Activated CD4-positive, alpha-beta memory T cell treated with anti-CD3 and anti-CD28 coated beads, Interleukin-2, amount 10 ng/mL, durations not matched to agents 7 days and 5 days (primary cell): Measurements from ENCODE around the gene MBTD1. TPM values are rescaled to one million over a fixed set of nuclear protein-coding genes. Genes with fewer than 3 reads are reported as not detected.

Experiments used
- CTCF ChIA-PET: fragments of 350-600 bp; sonication (Branson Sonifier 250); formaldehyde crosslinking; loops from one replicate; lab custom pipeline; 2021; ENCODE audit warnings: antibody characterized with exemption, inconsistent platforms; lab: Charles Lee
- POLR2A ChIA-PET: fragments of 350-600 bp; sonication (Branson Sonifier 250); formaldehyde crosslinking; loops from one replicate; lab custom pipeline; 2021; ENCODE audit warnings: antibody characterized with exemption; lab: Charles Lee
- DNase-seq: peaks from one replicate; pipeline ENCODE4 v3.0.0-alpha.2; 2020
- H3K27ac Mint-ChIP-seq: one replicate; pipeline ENCODE4 v1.8.0; 2021; ENCODE audit warnings: mild to moderate bottlenecking, mixed read lengths
- H3K27me3 Mint-ChIP-seq: one replicate; pipeline ENCODE4 v1.8.0; 2021; ENCODE audit warnings: mixed read lengths
- H3K36me3 Mint-ChIP-seq: one replicate; pipeline ENCODE4 v1.8.0; 2021; ENCODE audit warnings: low read depth, mixed read lengths
- H3K4me1 Mint-ChIP-seq: one replicate; pipeline ENCODE4 v1.8.0; 2021; ENCODE audit warnings: mixed read lengths
- H3K4me3 Mint-ChIP-seq: one replicate; pipeline ENCODE4 v1.8.0; 2021; ENCODE audit warnings: mild to moderate bottlenecking, mixed read lengths
- H3K9me3 Mint-ChIP-seq: one replicate; pipeline ENCODE4 v1.8.0; 2021; ENCODE audit warnings: mixed read lengths
- total RNA-seq, 2 experiments: library from RNA; stranded (reverse); gene quantifications; one replicate each; pipeline ENCODE4 v1.2.3, GENCODE V29; 2021

Gene MBTD1
- total RNA-seq, 2 experiments from 2014 or later, result 12.2 to 13.0 TPM

DNA sequence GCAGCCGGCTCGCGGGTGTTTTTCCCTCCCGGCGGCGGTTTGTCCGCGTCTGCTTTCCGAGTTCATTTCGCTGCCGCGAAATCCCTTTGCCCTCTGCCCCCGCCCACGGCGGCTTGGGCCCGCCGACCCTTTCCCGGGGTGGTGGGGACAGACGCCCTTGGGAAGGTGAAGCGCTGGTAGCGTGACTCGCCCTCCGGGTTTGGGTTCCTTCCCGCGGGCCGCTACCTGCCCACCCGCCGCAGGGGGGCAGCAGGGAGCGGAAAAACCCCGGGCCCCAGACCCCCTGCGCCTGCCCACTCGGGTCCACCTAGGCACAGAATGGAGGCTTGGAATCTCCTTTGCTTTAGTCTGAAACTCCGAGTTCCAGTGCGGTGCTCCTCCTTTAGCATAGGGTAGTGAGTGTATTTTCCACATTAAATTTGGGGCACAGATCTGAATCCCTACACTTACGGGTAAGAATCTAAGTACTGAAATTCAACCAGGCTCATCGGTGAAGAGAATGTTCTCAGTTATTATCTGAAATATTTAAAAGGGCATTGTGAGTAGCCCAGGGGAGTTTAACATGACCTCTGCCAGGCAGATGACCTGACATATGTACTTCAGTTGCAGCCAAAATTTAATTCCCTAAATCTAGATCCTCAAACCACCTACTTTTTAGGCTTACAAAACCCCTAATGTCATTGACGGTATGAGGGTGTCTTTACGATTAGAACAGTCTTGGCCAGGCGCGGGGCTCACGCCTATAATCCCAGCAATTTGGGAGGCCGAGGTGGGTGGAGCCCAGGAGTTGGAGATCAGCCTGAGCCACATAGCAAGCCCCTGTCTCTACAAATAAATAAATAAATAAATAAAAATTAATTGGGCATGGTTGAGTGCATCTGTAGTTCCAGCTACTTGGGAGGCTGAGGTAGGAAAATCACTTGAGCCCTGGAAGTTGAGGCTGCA, 92.6 kb downstream of the MBTD1 start:
- ChIA-PET POLR2A (interaction anchor here (0.9 to 3.0 kb wide), 6 partner anchors 9 to 300 kb away, joined by 3 to 69 read pairs (median 10); partner anchors contain the start of genes NME1, SPAG9, TOB1 and UTP18), CTCF (interaction anchor here (1.3 to 1.5 kb wide), 2 partner anchors 14 to 33 kb away, joined by 3 to 7 read pairs; partner anchors contain the start of gene NME1)
- Mint-ChIP-seq H3K4me1 (peaks cover 39% of the 10 kb centered on the region), H3K36me3 (peaks cover 39% of the 10 kb centered on the region), H3K27me3 (no peaks in the 10 kb centered on the region), H3K27ac (peak overlapping the region; percentile 81), H3K4me3 (peak overlapping the region; percentile 79), H3K9me3 (no peaks in the 10 kb centered on the region)
- DNase-seq, result peak; percentile 72

GRCh38 chr17:51166198-51166986, 93.5 kb downstream of the MBTD1 start, which contains the start of gene NME2:
Gene NME2 (plus strand): TSS chr17:51166411. CDS start chr17:51166831, 420 bp downstream.
- peaks cover 39% of the 10 kb centered on the region for H3K4me1 Mint-ChIP-seq
- peaks cover 43% of the 10 kb centered on the region for H3K36me3 Mint-ChIP-seq
- no peaks in the 10 kb centered on the region for H3K9me3 Mint-ChIP-seq
- peak within 1 kb of the TSS; percentile 93 for H3K27ac Mint-ChIP-seq
- no peaks in the 10 kb centered on the region for H3K27me3 Mint-ChIP-seq
- H3K4me3 Mint-ChIP-seq, result peak within 1 kb of the TSS; percentile 89
- ChIA-PET CTCF (interaction anchor here (1.0 to 1.5 kb wide), 4 partner anchors 11 to 313 kb away, joined by 3 to 7 read pairs (median 3); partner anchors contain the start of gene NME1), POLR2A (interaction anchor here (0.9 to 3.0 kb wide), 10 partner anchors 10 to 299 kb away, joined by 3 to 69 read pairs (median 6); partner anchors contain the start of genes NME1, SPAG9, TOB1 and UTP18)
- peak; percentile 73 for DNase-seq

DNA sequence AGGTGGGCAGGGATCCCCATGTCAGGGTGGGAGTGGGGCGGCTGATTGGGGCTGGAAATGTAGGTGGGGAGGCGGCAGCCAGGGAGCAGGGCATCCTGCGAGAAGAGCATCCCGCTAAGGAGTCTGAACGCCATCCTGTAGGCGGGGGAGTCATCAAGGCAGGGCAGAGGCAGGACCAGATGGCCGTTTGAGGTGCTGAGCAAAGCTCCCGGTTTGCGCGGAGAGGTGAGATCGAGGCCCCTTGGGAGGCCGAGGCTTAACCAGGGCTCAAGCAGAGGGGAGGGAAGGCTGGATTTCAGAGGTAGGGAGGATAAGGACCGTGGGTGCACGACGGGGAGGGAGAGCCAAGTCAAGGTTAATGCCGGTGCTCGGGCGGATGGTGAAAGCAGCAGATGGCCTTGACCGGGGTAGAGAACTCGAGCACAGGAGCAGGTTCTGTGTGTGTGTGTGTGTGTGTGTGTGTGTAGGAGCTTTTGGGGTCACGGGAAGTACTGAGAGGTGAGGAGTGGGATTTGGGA, 94.1 kb downstream of the MBTD1 start:
- peak overlapping the region; percentile 93 for H3K27ac Mint-ChIP-seq
- no peaks in the 10 kb centered on the region for H3K27me3 Mint-ChIP-seq
- H3K4me1 Mint-ChIP-seq, result peaks cover 38% of the 10 kb centered on the region
- DNase-seq, result no peak
- H3K4me3 Mint-ChIP-seq, result peak overlapping the region; percentile 89
- no peaks in the 10 kb centered on the region for H3K9me3 Mint-ChIP-seq
- ChIA-PET POLR2A (interaction anchor here (0.9 to 3.0 kb wide), 9 partner anchors 11 to 299 kb away, joined by 3 to 69 read pairs (median 8); partner anchors contain the start of genes NME1, SPAG9, TOB1 and UTP18), CTCF (interaction anchor here (1.0 to 1.5 kb wide), 5 partner anchors 11 to 312 kb away, joined by 3 to 7 read pairs (median 3); partner anchors contain the start of gene NME1)
- peaks cover 43% of the 10 kb centered on the region for H3K36me3 Mint-ChIP-seq

DNA sequence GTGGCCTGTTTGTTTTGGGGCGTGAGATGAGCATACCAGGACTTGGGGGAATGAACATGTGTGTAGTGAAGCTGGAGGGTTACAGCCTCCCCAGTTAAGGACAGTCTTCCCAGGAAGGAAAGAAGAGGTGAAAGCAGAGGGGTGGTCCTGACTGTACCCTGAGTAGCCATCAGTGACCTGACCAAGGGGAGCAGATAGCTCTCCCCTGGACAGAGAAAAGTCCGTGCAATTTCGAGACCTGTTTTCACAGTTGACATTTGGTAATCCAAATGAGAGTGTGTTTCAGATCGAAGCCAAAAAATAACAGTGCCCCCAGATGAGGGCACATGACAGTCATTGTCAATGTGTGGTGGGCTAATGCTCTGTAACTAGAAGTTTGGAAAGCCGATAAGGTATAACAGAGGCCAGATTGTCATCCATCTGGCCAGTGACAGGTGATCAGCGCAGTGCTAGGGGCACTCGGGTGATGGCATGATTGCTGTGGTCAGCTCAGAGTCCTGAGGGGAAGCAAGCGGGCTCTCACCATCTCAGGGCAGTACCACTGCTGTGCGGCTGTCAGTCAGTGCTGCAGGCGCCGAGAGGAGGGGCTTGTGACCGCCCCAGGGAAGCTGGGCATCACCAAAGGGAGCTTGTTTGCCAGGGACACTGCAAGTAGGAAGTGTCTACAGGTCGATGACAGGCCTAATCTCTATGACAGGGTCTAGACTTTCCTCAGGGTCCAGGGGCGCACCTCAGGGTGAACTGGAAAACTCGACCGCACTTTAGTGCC, 94.8 kb downstream of the MBTD1 start:
- Mint-ChIP-seq H3K27me3 (no peaks in the 10 kb centered on the region), H3K4me1 (peaks cover 39% of the 10 kb centered on the region), H3K36me3 (peaks cover 45% of the 10 kb centered on the region), H3K4me3 (peak overlapping the region; percentile 89), H3K27ac (peak overlapping the region; percentile 93), H3K9me3 (no peaks in the 10 kb centered on the region)
- no peak for DNase-seq
- CTCF ChIA-PET, result interaction anchor here (1.1 to 1.5 kb wide), 4 partner anchors 10 to 165 kb away, joined by 3 to 7 read pairs (median 3); partner anchors contain the start of gene NME1
- POLR2A ChIA-PET, result interaction anchor here (0.9 to 3.0 kb wide), 9 partner anchors 10 to 298 kb away, joined by 3 to 69 read pairs (median 8); partner anchors contain the start of genes NME1, SPAG9, TOB1 and UTP18

DNA sequence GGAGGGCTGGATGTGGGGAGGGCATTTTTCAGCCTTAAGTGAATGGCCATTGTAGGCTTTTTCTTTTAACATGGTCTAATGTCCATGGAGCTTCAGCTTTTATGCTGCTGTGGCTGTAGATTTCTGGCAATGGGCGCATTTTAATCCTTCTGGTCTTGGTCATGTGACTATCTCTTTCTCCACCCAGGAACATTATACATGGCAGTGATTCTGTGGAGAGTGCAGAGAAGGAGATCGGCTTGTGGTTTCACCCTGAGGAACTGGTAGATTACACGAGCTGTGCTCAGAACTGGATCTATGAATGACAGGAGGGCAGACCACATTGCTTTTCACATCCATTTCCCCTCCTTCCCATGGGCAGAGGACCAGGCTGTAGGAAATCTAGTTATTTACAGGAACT, 98.3 kb downstream of the MBTD1 start:
- no peaks in the 10 kb centered on the region for H3K27me3 Mint-ChIP-seq
- no peak overlapping the region for H3K27ac Mint-ChIP-seq
- CTCF ChIA-PET, result no interaction called here
- H3K4me3 Mint-ChIP-seq, result no peak overlapping the region
- H3K9me3 Mint-ChIP-seq, result no peaks in the 10 kb centered on the region
- peaks cover 44% of the 10 kb centered on the region for H3K36me3 Mint-ChIP-seq
- no peak for DNase-seq
- POLR2A ChIA-PET, result interaction anchor here (1.4 to 2.8 kb wide), 2 partner anchors 8 to 295 kb away, joined by 3 to 14 read pairs; partner anchors contain the start of gene NME1
- peaks cover 31% of the 10 kb centered on the region for H3K4me1 Mint-ChIP-seq

GRCh38 chr17:51159604-51160003, 100.2 kb downstream of the MBTD1 start:
- H3K36me3 Mint-ChIP-seq, result peaks cover 45% of the 10 kb centered on the region
- POLR2A ChIA-PET, result no interaction called here
- no peaks in the 10 kb centered on the region for H3K27me3 Mint-ChIP-seq
- no peaks in the 10 kb centered on the region for H3K9me3 Mint-ChIP-seq
- no peak for DNase-seq
- CTCF ChIA-PET, result interaction anchor here (1.0 kb wide), 1 partner anchor 307 kb away, joined by 3 read pairs; no protein-coding TSS in a partner anchor
- no peak overlapping the region for H3K27ac Mint-ChIP-seq
- H3K4me3 Mint-ChIP-seq, result no peak overlapping the region
- peaks cover 18% of the 10 kb centered on the region for H3K4me1 Mint-ChIP-seq

DNA sequence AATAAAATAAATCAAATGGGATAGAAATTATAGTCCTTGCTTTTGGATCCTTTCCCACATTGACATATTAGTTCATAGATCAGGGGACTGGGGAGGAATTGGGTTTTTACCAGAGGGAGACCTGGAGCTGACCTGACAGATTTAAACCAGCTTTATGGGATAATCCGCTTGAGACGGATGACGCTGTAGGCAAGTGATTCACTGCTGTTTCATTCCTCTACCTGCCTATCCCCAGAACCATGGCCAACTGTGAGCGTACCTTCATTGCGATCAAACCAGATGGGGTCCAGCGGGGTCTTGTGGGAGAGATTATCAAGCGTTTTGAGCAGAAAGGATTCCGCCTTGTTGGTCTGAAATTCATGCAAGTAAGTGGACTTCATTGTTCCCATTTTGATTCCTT, 104.4 kb downstream of the MBTD1 start:
- Mint-ChIP-seq H3K4me3 (no peak overlapping the region), H3K4me1 (peaks cover 18% of the 10 kb centered on the region), H3K9me3 (no peaks in the 10 kb centered on the region), H3K27me3 (no peaks in the 10 kb centered on the region), H3K36me3 (peaks cover 25% of the 10 kb centered on the region), H3K27ac (no peak overlapping the region)
- ChIA-PET POLR2A (interaction anchor here (1.3 to 6.0 kb wide), 4 partner anchors 10 to 289 kb away, joined by 4 to 69 read pairs (median 22); partner anchors contain the start of genes NME2, SPAG9 and TOB1), CTCF (interaction anchor here (0.7 to 3.9 kb wide), 2 partner anchors 11 to 153 kb away, joined by 3 to 103 read pairs; partner anchors contain the start of gene NME2)
- no peak for DNase-seq

DNA sequence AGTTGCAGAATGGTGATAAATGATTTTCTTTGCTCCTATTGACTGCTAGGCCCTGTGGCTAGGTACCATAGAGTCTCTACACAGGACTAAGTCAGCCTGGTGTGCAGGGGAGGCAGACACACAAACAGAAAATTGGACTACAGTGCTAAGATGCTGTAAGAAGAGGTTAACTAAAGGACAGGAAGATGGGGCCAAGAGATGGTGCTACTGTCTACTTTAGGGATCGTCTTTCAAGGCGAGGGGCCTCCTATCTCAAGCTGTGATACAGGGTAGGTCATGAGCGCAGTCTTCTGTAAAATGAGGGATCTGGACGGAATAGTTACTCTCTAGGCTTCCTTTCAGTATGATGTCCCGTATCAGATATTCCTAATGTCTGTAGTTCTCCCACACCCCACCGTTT, 105.7 kb downstream of the MBTD1 start:
- no peak overlapping the region for H3K27ac Mint-ChIP-seq
- ChIA-PET POLR2A (interaction anchor here (0.5 to 6.0 kb wide), 9 partner anchors 8 to 435 kb away, joined by 3 to 69 read pairs (median 5); partner anchors contain the start of genes LUC7L3, NME2, SPAG9 and TOB1), CTCF (interaction anchor here (0.7 to 3.9 kb wide), 3 partner anchors 34 to 371 kb away, joined by 3 to 103 read pairs (median 3); partner anchors contain the start of gene SPAG9)
- H3K27me3 Mint-ChIP-seq, result no peaks in the 10 kb centered on the region
- H3K4me1 Mint-ChIP-seq, result peaks cover 11% of the 10 kb centered on the region
- H3K4me3 Mint-ChIP-seq, result no peak overlapping the region
- peaks cover 18% of the 10 kb centered on the region for H3K36me3 Mint-ChIP-seq
- peak; percentile 18 for DNase-seq
- no peaks in the 10 kb centered on the region for H3K9me3 Mint-ChIP-seq

GRCh38 chr17:51153210-51154072, 106.4 kb downstream of the MBTD1 start, which contains the start of gene NME1:
Gene NME1 (plus strand): TSS chr17:51153559. CDS start chr17:51155655, 2,096 bp downstream.
- CTCF ChIA-PET, result interaction anchor here (0.5 to 3.9 kb wide), 41 partner anchors 9 to 374 kb away, joined by 3 to 103 read pairs (median 4); partner anchors contain the start of genes NME2, SPAG9 and TOB1
- Mint-ChIP-seq H3K27ac (no peak within 1 kb of the TSS), H3K27me3 (no peaks in the 10 kb centered on the region), H3K4me1 (peaks cover 10% of the 10 kb centered on the region), H3K4me3 (no peak within 1 kb of the TSS), H3K36me3 (peaks cover 15% of the 10 kb centered on the region), H3K9me3 (no peaks in the 10 kb centered on the region)
- POLR2A ChIA-PET, result interaction anchor here (0.5 to 6.0 kb wide), 27 partner anchors 9 to 445 kb away, joined by 3 to 69 read pairs (median 4); partner anchors contain the start of genes NME2, SPAG9, TOB1 and UTP18
- DNase-seq, result peak; percentile 98

DNA sequence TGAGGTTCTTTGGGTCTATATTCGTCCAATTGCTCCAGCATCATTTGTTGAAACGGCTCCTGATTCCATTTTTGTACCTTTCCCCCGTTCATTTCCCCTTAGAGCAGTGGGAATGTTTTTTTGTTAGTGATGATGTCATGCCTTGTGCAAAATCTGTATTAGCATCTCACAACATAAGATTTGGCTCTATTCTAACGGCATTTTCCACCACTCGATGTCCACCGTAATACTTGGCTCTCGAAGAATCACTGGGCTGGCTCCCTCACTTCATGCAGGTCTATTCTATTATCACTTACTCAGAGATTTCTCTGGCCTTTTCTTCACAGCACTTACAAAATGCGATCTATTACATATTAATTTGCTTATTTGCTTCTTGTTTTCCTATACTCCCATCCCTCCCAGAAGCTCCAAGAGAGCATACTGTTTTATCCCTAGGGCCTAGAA, 107.1 kb downstream of the MBTD1 start:
- Mint-ChIP-seq H3K27ac (no peak overlapping the region), H3K9me3 (no peaks in the 10 kb centered on the region), H3K4me3 (no peak overlapping the region), H3K36me3 (peaks cover 15% of the 10 kb centered on the region), H3K27me3 (no peaks in the 10 kb centered on the region), H3K4me1 (peaks cover 11% of the 10 kb centered on the region)
- DNase-seq, result no peak
- POLR2A ChIA-PET, result interaction anchor here (0.7 to 6.0 kb wide), 26 partner anchors 10 to 444 kb away, joined by 3 to 69 read pairs (median 4); partner anchors contain the start of genes NME2, SPAG9, TOB1 and UTP18
- CTCF ChIA-PET, result interaction anchor here (0.6 to 3.9 kb wide), 27 partner anchors 10 to 314 kb away, joined by 3 to 103 read pairs (median 5); partner anchors contain the start of genes NME2, SPAG9 and TOB1
